RCC 7860 (cell line): Measurements from ENCODE around the gene FMNL1.

Experiments used
- DNase-seq: peaks from one replicate; pipeline ENCODE4 v3.0.0-alpha.2; 2015; ENCODE audit warnings: low spot score
- FAIRE-seq: peaks from 2 replicates; lab custom pipeline; 2012; peaks lifted over from hg19 to GRCh38; lab: Jason Lieb, UNC

The FMNL1 gene

DNA sequence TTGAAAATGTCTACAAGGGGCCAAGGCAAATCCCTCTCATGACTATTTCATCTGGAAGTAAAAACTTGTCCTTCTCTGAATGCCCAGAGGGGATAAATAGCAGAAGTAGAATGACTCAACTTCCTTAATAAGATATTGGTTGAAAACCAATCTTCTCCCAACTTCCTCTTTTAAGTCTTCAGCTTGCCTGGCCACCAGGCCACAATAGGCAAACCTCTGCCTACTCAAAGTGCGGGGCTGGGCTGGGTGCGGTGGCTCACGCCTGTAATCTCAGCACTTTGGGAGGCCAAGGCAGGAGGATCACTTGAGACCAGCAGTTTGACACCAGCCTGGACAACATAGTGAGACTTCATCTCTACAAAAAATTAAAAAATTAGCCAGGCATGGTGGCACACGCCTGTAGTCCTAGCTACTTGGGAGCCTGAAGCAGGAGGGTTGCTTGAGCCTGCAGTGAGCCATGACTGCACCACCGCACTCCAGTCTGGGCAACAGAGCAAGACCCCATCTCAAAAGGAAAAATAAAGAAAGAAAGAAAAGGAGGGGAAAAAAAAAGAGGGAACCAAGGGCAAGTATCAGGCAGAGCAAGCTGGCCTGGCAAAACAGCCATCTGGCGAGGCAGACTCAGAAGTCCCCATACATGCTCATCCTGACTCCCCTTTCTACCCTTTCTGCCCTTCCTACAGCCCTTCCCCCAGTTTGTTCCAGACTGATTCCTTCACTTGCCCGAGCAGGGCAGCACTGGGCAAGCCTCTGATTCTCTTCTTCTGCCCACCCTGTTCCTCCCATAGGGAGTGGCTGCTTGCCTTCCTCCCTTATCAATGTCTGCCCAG, 74.5 kb downstream of the FMNL1 start:
- DNase-seq (no peak), FAIRE-seq (no peak)

DNA sequence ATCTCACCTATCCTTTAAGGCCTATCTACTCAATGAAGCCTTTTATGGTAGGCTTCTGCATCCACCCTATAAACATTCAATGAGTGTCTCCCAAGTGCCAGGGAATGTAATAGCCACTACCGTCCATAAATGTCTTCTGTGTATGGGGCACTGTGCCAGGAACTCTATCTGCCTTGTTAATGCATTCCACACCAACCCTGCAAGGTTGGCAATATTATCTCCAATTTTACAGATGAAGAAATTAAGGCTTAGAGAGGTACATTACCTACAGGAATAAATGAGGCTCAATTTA, 75.1 kb downstream of the FMNL1 start:
- FAIRE-seq (no peak), DNase-seq (no peak)
